Measurements from ENCODE around the gene OR10A3. TPM values are rescaled to one million over a fixed set of nuclear protein-coding genes. Genes with fewer than 3 reads are reported as not detected.

Gene OR10A3
- total RNA-seq, 1 donor from 2014 or later = not detected

- H3K27ac Mint-ChIP-seq = no peak overlapping the region
- no peak overlapping the region for H3K27ac ChIP-seq
- H3K36me3 ChIP-seq = no peaks in the 10 kb centered on the region
- no peaks in the 10 kb centered on the region for H3K9me3 ChIP-seq (ENCODE audit: low read depth)
- no peak for TF ChIP-seq CTCF (IDR thresholded peaks at IDR 0.05)
- TF ChIP-seq EZH2phosphoT487 (IDR thresholded peaks at IDR 0.05) = no peak
- no peak for TF ChIP-seq EZH2 (IDR thresholded peaks at IDR 0.05)
- H3K27me3 ChIP-seq = no peaks in the 10 kb centered on the region
- no peaks in the 10 kb centered on the region for H3F3A ChIP-seq (ENCODE audit: low read depth)
- no peak overlapping the region for H3K4me2 ChIP-seq
- no peak overlapping the region for H3K9ac ChIP-seq
- no peak for DNase-seq (ENCODE audit: low spot score)
- H3K4me3 ChIP-seq = no peak overlapping the region
- H4K20me1 ChIP-seq (ENCODE audit: low read depth) = no peaks in the 10 kb centered on the region
- no peaks in the 10 kb centered on the region for H3K9me3 Mint-ChIP-seq
- H3K4me1 Mint-ChIP-seq = no peaks in the 10 kb centered on the region
- no peaks in the 10 kb centered on the region for H3K36me3 Mint-ChIP-seq
- H3K4me3 Mint-ChIP-seq = no peak overlapping the region
- no peaks in the 10 kb centered on the region for H3K27me3 Mint-ChIP-seq (ENCODE audit: insufficient read depth, low read depth)
- no peaks in the 10 kb centered on the region for H3K79me2 ChIP-seq (ENCODE audit: low read depth)
- no peaks in the 10 kb centered on the region for H3K4me1 ChIP-seq
- no peak overlapping the region for H2AFZ ChIP-seq (replicated peaks)
Observed at GRCh38 chr11:7977232-7977917, 35.9 kb upstream of the OR10A3 start.

GRCh38 chr11:7974668-7975067, 33.2 kb upstream of the OR10A3 start:
- Mint-ChIP-seq H3K36me3 (no peaks in the 10 kb centered on the region), H3K9me3 (no peaks in the 10 kb centered on the region), H3K27me3 (ENCODE audit: insufficient read depth, low read depth) (no peaks in the 10 kb centered on the region), H3K27ac (peak overlapping the region; percentile 19), H3K4me1 (no peaks in the 10 kb centered on the region), H3K4me3 (no peak overlapping the region)
- Histone ChIP-seq H3K36me3 (no peaks in the 10 kb centered on the region), H3K9ac (no peak overlapping the region), H3K9me3 (ENCODE audit: low read depth) (no peaks in the 10 kb centered on the region), H3F3A (ENCODE audit: low read depth) (no peaks in the 10 kb centered on the region), H3K4me3 (no peak overlapping the region), H3K4me1 (no peaks in the 10 kb centered on the region), H3K79me2 (ENCODE audit: low read depth) (no peaks in the 10 kb centered on the region), H2AFZ (replicated peaks) (no peak overlapping the region), H3K27ac (no peak overlapping the region), H4K20me1 (ENCODE audit: low read depth) (no peaks in the 10 kb centered on the region), H3K27me3 (no peaks in the 10 kb centered on the region), H3K4me2 (no peak overlapping the region)
- TF ChIP-seq EZH2 (IDR thresholded peaks at IDR 0.05) (no peak), CTCF (IDR thresholded peaks at IDR 0.05) (no peak), EZH2phosphoT487 (IDR thresholded peaks at IDR 0.05) (no peak)
- DNase-seq (ENCODE audit: low spot score) = no peak

DNA sequence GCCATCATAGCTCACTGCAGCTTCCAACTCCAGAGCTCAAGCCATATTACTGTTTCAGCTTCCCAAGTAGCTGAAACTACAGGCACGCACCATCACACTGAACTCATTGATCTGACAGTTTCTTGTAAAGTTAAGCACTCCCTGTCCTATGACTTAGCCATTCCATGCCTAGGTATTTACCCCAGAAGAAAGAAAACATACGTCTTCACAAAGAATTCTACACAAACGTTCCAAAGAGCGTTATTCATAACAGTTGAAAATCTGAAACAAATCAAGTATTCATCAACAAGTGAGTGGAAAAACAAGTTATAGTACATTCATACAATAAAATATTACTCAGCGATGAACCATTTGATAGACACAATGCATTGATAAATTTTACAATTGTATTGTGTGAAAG, 31.5 kb upstream of the OR10A3 start:
- Mint-ChIP-seq H3K27ac (no peak overlapping the region), H3K4me3 (no peak overlapping the region), H3K4me1 (no peaks in the 10 kb centered on the region), H3K27me3 (ENCODE audit: insufficient read depth, low read depth) (no peaks in the 10 kb centered on the region), H3K9me3 (no peaks in the 10 kb centered on the region), H3K36me3 (no peaks in the 10 kb centered on the region)
- DNase-seq (ENCODE audit: low spot score) = no peak
- Histone ChIP-seq H2AFZ (replicated peaks) (no peak overlapping the region), H3K27ac (no peak overlapping the region), H4K20me1 (ENCODE audit: low read depth) (no peaks in the 10 kb centered on the region), H3K9me3 (ENCODE audit: low read depth) (no peaks in the 10 kb centered on the region), H3F3A (ENCODE audit: low read depth) (no peaks in the 10 kb centered on the region), H3K4me1 (no peaks in the 10 kb centered on the region), H3K27me3 (no peaks in the 10 kb centered on the region), H3K9ac (no peak overlapping the region), H3K36me3 (no peaks in the 10 kb centered on the region), H3K4me3 (no peak overlapping the region), H3K79me2 (ENCODE audit: low read depth) (no peaks in the 10 kb centered on the region), H3K4me2 (no peak overlapping the region)
- TF ChIP-seq EZH2phosphoT487 (IDR thresholded peaks at IDR 0.05) (no peak), CTCF (IDR thresholded peaks at IDR 0.05) (no peak), EZH2 (IDR thresholded peaks at IDR 0.05) (no peak)
